HepG2 (cell line): ENCODE data around the gene JOSD1. TPM values are rescaled to one million over a fixed set of nuclear protein-coding genes. Genes with fewer than 3 reads are reported as not detected.

Source experiments
- ATF6 ChIP-seq: sonication (generic); formaldehyde crosslinking; conservative IDR thresholded peaks from 2 replicates; pipeline ENCODE4 v1.4.0; 2020; ENCODE audit warnings: missing genetic modification reagents
- CENPBD1 ChIP-seq: sonication (generic); formaldehyde crosslinking; IDR thresholded peaks from 2 replicates; pipeline ENCODE4 v1.8.0; 2022; ENCODE audit warnings: missing genetic modification reagents, low read depth, mild to moderate bottlenecking, borderline replicate concordance
- FLYWCH1 ChIP-seq: sonication (generic); formaldehyde crosslinking; IDR thresholded peaks from 2 replicates; pipeline ENCODE4 v1.8.1; 2023; ENCODE audit warnings: mild to moderate bottlenecking, missing genetic modification reagents
- HIVEP1 ChIP-seq: sonication (generic); formaldehyde crosslinking; IDR thresholded peaks from 2 replicates; pipeline ENCODE4 v1.4.0; 2020; ENCODE audit warnings: mild to moderate bottlenecking, missing genetic modification reagents
- HNRNPLL ChIP-seq: fragments of 200-400 bp; formaldehyde crosslinking; IDR thresholded peaks from 2 replicates; pipeline ENCODE4 v1.6.1; 2017; ENCODE audit warnings: mild to moderate bottlenecking, low read depth, low read length; ENCODE audit not compliant: poor library complexity, severe bottlenecking
- MBNL3 ChIP-seq: fragments of 250-450 bp; sonication (Bioruptor Pico); conservative IDR thresholded peaks from 2 replicates; pipeline ENCODE4 v1.8.0; 2022; ENCODE audit warnings: mild to moderate bottlenecking, inconsistent platforms
- NCOR1 ChIP-seq: fragments of 200-600 bp; sonication (generic); IDR thresholded peaks from 2 replicates; pipeline ENCODE4 v1.7.0; 2017; ENCODE audit warnings: antibody characterized with exemption, low read length, borderline replicate concordance
- ZBTB7B ChIP-seq: sonication (generic); formaldehyde crosslinking; IDR thresholded peaks from 2 replicates; pipeline ENCODE4 v1.4.0; 2020; ENCODE audit warnings: missing genetic modification reagents
- ZFP36L1 ChIP-seq: sonication (generic); formaldehyde crosslinking; IDR thresholded peaks from 2 replicates; pipeline ENCODE4 v1.8.0; 2022; ENCODE audit warnings: mild to moderate bottlenecking, missing genetic modification reagents, moderate library complexity
- ZNF230 ChIP-seq: sonication (generic); formaldehyde crosslinking; IDR thresholded peaks from 2 replicates; pipeline ENCODE4 v1.4.0; 2020; ENCODE audit warnings: mild to moderate bottlenecking, missing genetic modification reagents
- ZNF329 ChIP-seq: sonication (generic); formaldehyde crosslinking; IDR thresholded peaks from 2 replicates; pipeline ENCODE4 v1.9.0; 2021; ENCODE audit warnings: low read depth, mild to moderate bottlenecking, missing genetic modification reagents
- ZNF432 ChIP-seq: sonication (generic); formaldehyde crosslinking; IDR thresholded peaks from 2 replicates; pipeline ENCODE4 v1.5.0; 2020; ENCODE audit warnings: missing genetic modification reagents, mild to moderate bottlenecking, borderline replicate concordance
- ZNF605 ChIP-seq: sonication (generic); formaldehyde crosslinking; IDR thresholded peaks from 2 replicates; pipeline ENCODE4 v1.8.0; 2022; ENCODE audit warnings: mild to moderate bottlenecking, missing genetic modification reagents
- ZNF7 ChIP-seq: IDR thresholded peaks from 2 replicates; pipeline ENCODE4 v1.6.1; 2016; ENCODE audit warnings: missing biosample characterization, missing genetic modification reagents
- ZNF790 ChIP-seq: sonication (generic); formaldehyde crosslinking; IDR thresholded peaks from 2 replicates; pipeline ENCODE4 v1.8.0; 2022; ENCODE audit warnings: missing genetic modification reagents, mild to moderate bottlenecking, borderline replicate concordance
- polyA plus RNA-seq, 8 experiments: library from polyadenylated mRNA; depleted of rRNA in 3 of 8; stranded (reverse) in 7 of 8; unstranded in 1 of 8; fragments of >200 nt; fragmentation: Illumina TruSeq in 4 of 8; extraction: Trizol in 4 of 8; gene quantifications; 2 replicates each; pipeline versions ENCODE4 v1.2.1 to v1.2.3, GENCODE V29; 2011 to 2016; ENCODE audit warnings: low read depth in 4 of 8, missing spikeins in 1 of 8, mixed read lengths in 1 of 8; ENCODE audit not compliant: insufficient read depth in 1 of 8
- total RNA-seq, 5 experiments: library from RNA; depleted of rRNA; stranded (reverse); fragments of >200 nt; fragmentation: Illumina TruSeq; extraction: Trizol; gene quantifications; 2 replicates each; pipeline ENCODE4 v1.2.3, GENCODE V29; 2016; ENCODE audit warnings: low read depth in 1 of 5
- TF ChIP-seq, protein P1 (sequence below): sonication (generic); formaldehyde crosslinking; IDR thresholded peaks from 2 replicates; pipeline ENCODE4 v1.5.0; 2020; ENCODE audit warnings: missing genetic modification reagents
- TF ChIP-seq, protein P2 (sequence below): sonication (generic); formaldehyde crosslinking; IDR thresholded peaks from 2 replicates; pipeline ENCODE4 v1.8.1; 2022; ENCODE audit warnings: mild to moderate bottlenecking, missing genetic modification reagents
- TF ChIP-seq, protein P3 (sequence below): IDR thresholded peaks from 2 replicates; pipeline ENCODE4 v1.6.1; 2016; ENCODE audit warnings: low read depth
- TF ChIP-seq, protein P4 (sequence below): sonication (generic); formaldehyde crosslinking; IDR thresholded peaks from 2 replicates; pipeline ENCODE4 v1.8.1; 2023; ENCODE audit warnings: missing genetic modification reagents, inconsistent platforms, borderline replicate concordance
- TF ChIP-seq, protein P5 (sequence below): sonication (generic); formaldehyde crosslinking; IDR thresholded peaks from 2 replicates; pipeline ENCODE4 v1.4.0; 2020; ENCODE audit warnings: missing genetic modification reagents, borderline replicate concordance

JOSD1 gene
- total and polyA plus RNA-seq, 2 of the 13 experiments (the other 11 are each of a cell fraction or from before 2014, with no cell fraction given), result 31.7 to 38.4 TPM

DNA sequence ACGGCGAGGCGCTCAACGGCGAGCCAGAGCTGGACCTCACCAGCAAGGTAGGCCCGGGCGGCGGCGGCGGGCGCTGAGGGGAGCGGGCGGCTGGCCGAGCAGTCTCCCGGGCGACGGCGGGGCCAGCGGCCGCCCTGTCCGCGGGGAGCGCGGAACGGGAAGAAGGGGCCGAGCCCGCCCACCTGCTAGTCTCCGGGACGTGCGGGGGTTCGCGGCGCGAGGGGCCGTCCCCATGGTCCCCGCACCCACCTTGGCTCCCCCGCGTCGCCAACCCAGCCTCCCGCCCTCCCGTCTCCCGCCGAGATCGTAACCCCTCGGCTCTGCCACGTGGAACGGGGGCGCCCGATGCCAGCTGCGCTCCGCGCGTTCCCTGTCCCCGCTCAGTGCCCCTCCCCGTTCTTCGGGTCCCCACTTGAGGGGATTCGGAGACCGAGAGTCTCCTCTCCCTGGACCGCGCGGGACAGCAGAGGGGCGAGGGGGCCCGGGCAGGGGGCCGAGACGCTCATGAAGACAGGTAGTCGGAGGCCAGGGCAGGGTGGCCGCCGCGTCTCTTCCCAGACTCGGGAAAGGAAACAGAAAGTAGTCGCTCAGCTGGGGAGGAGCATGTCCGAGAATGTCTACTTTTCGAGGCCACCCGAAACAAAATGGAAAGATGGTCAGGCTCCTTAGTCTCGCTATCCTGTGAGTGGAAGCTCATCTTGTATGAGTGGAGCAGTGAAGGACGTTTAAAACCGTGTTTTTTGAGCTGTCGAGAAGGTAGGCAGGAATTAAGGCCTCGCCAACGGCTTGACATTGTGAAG is 5.6 kb upstream of the JOSD1 start (continued):
- TF ChIP-seq, protein P1, sequence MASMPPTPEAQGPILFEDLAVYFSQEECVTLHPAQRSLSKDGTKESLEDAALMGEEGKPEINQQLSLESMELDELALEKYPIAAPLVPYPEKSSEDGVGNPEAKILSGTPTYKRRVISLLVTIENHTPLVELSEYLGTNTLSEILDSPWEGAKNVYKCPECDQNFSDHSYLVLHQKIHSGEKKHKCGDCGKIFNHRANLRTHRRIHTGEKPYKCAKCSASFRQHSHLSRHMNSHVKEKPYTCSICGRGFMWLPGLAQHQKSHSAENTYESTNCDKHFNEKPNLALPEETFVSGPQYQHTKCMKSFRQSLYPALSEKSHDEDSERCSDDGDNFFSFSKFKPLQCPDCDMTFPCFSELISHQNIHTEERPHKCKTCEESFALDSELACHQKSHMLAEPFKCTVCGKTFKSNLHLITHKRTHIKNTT (CRISPR knock-in tag), result no peak
- TF ChIP-seq ZNF432 (no peak), ZFP36L1 (CRISPR knock-in tag) (no peak), CENPBD1 (CRISPR knock-in tag) (no peak), NCOR1 (no peak), ATF6 (CRISPR knock-in tag) (no peak), ZNF790 (CRISPR knock-in tag) (peak; percentile 57; the same call in 1 of the 2 replicates), HIVEP1 (CRISPR knock-in tag) (no peak), MBNL3 (CRISPR knock-in tag) (no peak), ZNF329 (CRISPR knock-in tag) (no peak), ZNF7 (CRISPR knock-in tag) (no peak), FLYWCH1 (CRISPR knock-in tag) (no peak), ZBTB7B (CRISPR knock-in tag) (no peak), ZNF230 (CRISPR knock-in tag) (no peak), ZNF605 (no peak), HNRNPLL (no peak)
- TF ChIP-seq, protein P2, sequence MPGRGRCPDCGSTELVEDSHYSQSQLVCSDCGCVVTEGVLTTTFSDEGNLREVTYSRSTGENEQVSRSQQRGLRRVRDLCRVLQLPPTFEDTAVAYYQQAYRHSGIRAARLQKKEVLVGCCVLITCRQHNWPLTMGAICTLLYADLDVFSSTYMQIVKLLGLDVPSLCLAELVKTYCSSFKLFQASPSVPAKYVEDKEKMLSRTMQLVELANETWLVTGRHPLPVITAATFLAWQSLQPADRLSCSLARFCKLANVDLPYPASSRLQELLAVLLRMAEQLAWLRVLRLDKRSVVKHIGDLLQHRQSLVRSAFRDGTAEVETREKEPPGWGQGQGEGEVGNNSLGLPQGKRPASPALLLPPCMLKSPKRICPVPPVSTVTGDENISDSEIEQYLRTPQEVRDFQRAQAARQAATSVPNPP (CRISPR knock-in tag), result no peak
- TF ChIP-seq, protein P3, sequence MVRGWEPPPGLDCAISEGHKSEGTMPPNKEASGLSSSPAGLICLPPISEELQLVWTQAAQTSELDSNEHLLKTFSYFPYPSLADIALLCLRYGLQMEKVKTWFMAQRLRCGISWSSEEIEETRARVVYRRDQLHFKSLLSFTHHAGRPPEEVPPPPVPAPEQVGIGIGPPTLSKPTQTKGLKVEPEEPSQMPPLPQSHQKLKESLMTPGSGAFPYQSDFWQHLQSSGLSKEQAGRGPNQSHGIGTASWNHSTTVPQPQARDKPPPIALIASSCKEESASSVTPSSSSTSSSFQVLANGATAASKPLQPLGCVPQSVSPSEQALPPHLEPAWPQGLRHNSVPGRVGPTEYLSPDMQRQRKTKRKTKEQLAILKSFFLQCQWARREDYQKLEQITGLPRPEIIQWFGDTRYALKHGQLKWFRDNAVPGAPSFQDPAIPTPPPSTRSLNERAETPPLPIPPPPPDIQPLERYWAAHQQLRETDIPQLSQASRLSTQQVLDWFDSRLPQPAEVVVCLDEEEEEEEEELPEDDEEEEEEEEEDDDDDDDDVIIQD, result no peak
- TF ChIP-seq, protein P4, sequence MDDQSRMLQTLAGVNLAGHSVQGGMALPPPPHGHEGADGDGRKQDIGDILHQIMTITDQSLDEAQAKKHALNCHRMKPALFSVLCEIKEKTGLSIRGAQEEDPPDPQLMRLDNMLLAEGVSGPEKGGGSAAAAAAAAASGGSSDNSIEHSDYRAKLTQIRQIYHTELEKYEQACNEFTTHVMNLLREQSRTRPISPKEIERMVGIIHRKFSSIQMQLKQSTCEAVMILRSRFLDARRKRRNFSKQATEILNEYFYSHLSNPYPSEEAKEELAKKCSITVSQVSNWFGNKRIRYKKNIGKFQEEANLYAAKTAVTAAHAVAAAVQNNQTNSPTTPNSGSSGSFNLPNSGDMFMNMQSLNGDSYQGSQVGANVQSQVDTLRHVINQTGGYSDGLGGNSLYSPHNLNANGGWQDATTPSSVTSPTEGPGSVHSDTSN (CRISPR knock-in tag), result no peak; the same call in 1 of the 2 replicates
- TF ChIP-seq, protein P5, sequence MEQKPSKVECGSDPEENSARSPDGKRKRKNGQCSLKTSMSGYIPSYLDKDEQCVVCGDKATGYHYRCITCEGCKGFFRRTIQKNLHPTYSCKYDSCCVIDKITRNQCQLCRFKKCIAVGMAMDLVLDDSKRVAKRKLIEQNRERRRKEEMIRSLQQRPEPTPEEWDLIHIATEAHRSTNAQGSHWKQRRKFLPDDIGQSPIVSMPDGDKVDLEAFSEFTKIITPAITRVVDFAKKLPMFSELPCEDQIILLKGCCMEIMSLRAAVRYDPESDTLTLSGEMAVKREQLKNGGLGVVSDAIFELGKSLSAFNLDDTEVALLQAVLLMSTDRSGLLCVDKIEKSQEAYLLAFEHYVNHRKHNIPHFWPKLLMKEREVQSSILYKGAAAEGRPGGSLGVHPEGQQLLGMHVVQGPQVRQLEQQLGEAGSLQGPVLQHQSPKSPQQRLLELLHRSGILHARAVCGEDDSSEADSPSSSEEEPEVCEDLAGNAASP, result no peak
